Effector memory CD8-positive, alpha-beta T cell (primary cell): ENCODE results near the gene MYO1E.

ENCODE experiments used
- ATAC-seq: fragments of 150-1000 bp; cut with Tn5 transposase; replicated peaks from 2 replicates; pipeline ENCODE4 v1.10.0; 2021; ENCODE audit warnings: mild to moderate bottlenecking, moderate library complexity
- DNase-seq, 3 experiments: peaks; one replicate each; pipeline ENCODE4 v3.0.0; 2021
- H3K27ac Mint-ChIP-seq, 2 donors: one replicate each; pipeline ENCODE4 v1.8.0; 2022; ENCODE audit warnings: mild to moderate bottlenecking in 2 of 2, mixed read lengths in 2 of 2, moderate library complexity in 2 of 2
- H3K27me3 Mint-ChIP-seq, 2 donors: one replicate each; pipeline ENCODE4 v1.8.0; 2022; ENCODE audit warnings: mixed read lengths in 2 of 2
- H3K36me3 Mint-ChIP-seq: one replicate; pipeline ENCODE4 v1.8.0; 2022; ENCODE audit warnings: mild to moderate bottlenecking, moderate library complexity, mixed read lengths; ENCODE audit not compliant: insufficient read depth
- H3K4me1 Mint-ChIP-seq, 2 donors: one replicate each; pipeline ENCODE4 v1.8.0; 2022; ENCODE audit warnings: low read depth in 2 of 2, mixed read lengths in 2 of 2
- H3K4me3 Mint-ChIP-seq, 2 donors: one replicate each; pipeline ENCODE4 v1.8.0; 2022; ENCODE audit warnings: mild to moderate bottlenecking in 2 of 2, mixed read lengths in 2 of 2, moderate library complexity in 2 of 2
- H3K9me3 Mint-ChIP-seq, 2 donors: one replicate each; pipeline ENCODE4 v1.8.0; 2022; ENCODE audit warnings: mixed read lengths in 2 of 2

The MYO1E gene

GRCh38 chr15:59244337-59244736 is 128.3 kb downstream of the MYO1E start:
- Mint-ChIP-seq H3K9me3 (no peaks in the 10 kb centered on the region), H3K36me3 (no peaks in the 10 kb centered on the region), H3K27ac (no peak overlapping the region), H3K27me3 (peaks cover 10 to 14% of the 10 kb centered on the region in 2 donors), H3K4me3 (no peak overlapping the region), H3K4me1 (no peaks in the 10 kb centered on the region)
- no peak for ATAC-seq
- no peak for DNase-seq

GRCh38 chr15:59243622-59244021 is 129.0 kb downstream of the MYO1E start:
- no peaks in the 10 kb centered on the region for H3K9me3 Mint-ChIP-seq
- no peak for ATAC-seq
- H3K36me3 Mint-ChIP-seq: no peaks in the 10 kb centered on the region
- no peak for DNase-seq
- no peak overlapping the region for H3K27ac Mint-ChIP-seq
- H3K4me1 Mint-ChIP-seq: no peaks in the 10 kb centered on the region
- no peak overlapping the region for H3K4me3 Mint-ChIP-seq
- peaks cover 10 to 14% of the 10 kb centered on the region in 2 donors for H3K27me3 Mint-ChIP-seq

- Mint-ChIP-seq H3K27me3 (peaks cover 10 to 14% of the 10 kb centered on the region in 2 donors), H3K9me3 (no peaks in the 10 kb centered on the region), H3K4me3 (no peak overlapping the region), H3K36me3 (no peaks in the 10 kb centered on the region), H3K4me1 (no peaks in the 10 kb centered on the region), H3K27ac (no peak overlapping the region)
- ATAC-seq (no peak), DNase-seq (no peak)
Measured at GRCh38 chr15:59242649-59243048, 130.0 kb downstream of the MYO1E start.

- no peak overlapping the region for H3K27ac Mint-ChIP-seq
- DNase-seq (no peak), ATAC-seq (no peak)
Measured at GRCh38 chr15:59240036-59240435, 132.6 kb downstream of the MYO1E start.

GRCh38 chr15:59237924-59238331 is 134.7 kb downstream of the MYO1E start:
- no peak overlapping the region for H3K27ac Mint-ChIP-seq
- DNase-seq (no peak), ATAC-seq (no peak)
- peaks cover 14 to 21% of the 10 kb centered on the region in 2 donors for H3K27me3 Mint-ChIP-seq
- no peaks in the 10 kb centered on the region for H3K36me3 Mint-ChIP-seq
- H3K4me1 Mint-ChIP-seq: no peaks in the 10 kb centered on the region
- H3K9me3 Mint-ChIP-seq: no peaks in the 10 kb centered on the region
- no peak overlapping the region for H3K4me3 Mint-ChIP-seq

More at GRCh38 chr15:59240036-59240435, 132.6 kb downstream of the MYO1E start:
- no peaks in the 10 kb centered on the region for H3K4me1 Mint-ChIP-seq
- no peaks in the 10 kb centered on the region for H3K36me3 Mint-ChIP-seq
- peaks cover 14 to 21% of the 10 kb centered on the region in 2 donors for H3K27me3 Mint-ChIP-seq
- H3K9me3 Mint-ChIP-seq: no peaks in the 10 kb centered on the region
- no peak overlapping the region for H3K4me3 Mint-ChIP-seq

GRCh38 chr15:59237119-59237855 is 135.4 kb downstream of the MYO1E start:
- H3K9me3 Mint-ChIP-seq: no peaks in the 10 kb centered on the region
- no peak for DNase-seq
- H3K4me3 Mint-ChIP-seq: no peak overlapping the region
- H3K4me1 Mint-ChIP-seq: no peaks in the 10 kb centered on the region
- no peak for ATAC-seq
- peaks cover 14 to 21% of the 10 kb centered on the region in 2 donors for H3K27me3 Mint-ChIP-seq
- H3K36me3 Mint-ChIP-seq: no peaks in the 10 kb centered on the region
- no peak overlapping the region for H3K27ac Mint-ChIP-seq

- no peak for DNase-seq
- Mint-ChIP-seq H3K4me3 (no peak overlapping the region), H3K27ac (no peak overlapping the region), H3K4me1 (no peaks in the 10 kb centered on the region), H3K27me3 (peaks cover 14 to 24% of the 10 kb centered on the region in 2 donors), H3K9me3 (no peaks in the 10 kb centered on the region), H3K36me3 (no peaks in the 10 kb centered on the region)
- no peak for ATAC-seq
Measured at GRCh38 chr15:59236394-59236793, 136.3 kb downstream of the MYO1E start.

GRCh38 chr15:59232476-59232875 is 140.2 kb downstream of the MYO1E start:
- ATAC-seq: no peak
- no peak overlapping the region for H3K4me3 Mint-ChIP-seq
- H3K27ac Mint-ChIP-seq: no peak overlapping the region
- peaks cover 0 to under 1% of the 10 kb centered on the region in 2 donors for H3K4me1 Mint-ChIP-seq
- H3K9me3 Mint-ChIP-seq: no peaks in the 10 kb centered on the region
- H3K27me3 Mint-ChIP-seq: peaks cover 11 to 22% of the 10 kb centered on the region in 2 donors
- H3K36me3 Mint-ChIP-seq: no peaks in the 10 kb centered on the region
- no peak for DNase-seq

GRCh38 chr15:59230531-59231055 is 142.1 kb downstream of the MYO1E start:
- peaks cover 4 to 8% of the 10 kb centered on the region in 2 donors for H3K4me1 Mint-ChIP-seq
- no peaks in the 10 kb centered on the region for H3K9me3 Mint-ChIP-seq
- H3K27me3 Mint-ChIP-seq: peaks cover 13 to 24% of the 10 kb centered on the region in 2 donors
- DNase-seq (no peak), ATAC-seq (no peak)
- no peaks in the 10 kb centered on the region for H3K36me3 Mint-ChIP-seq
- no peak overlapping the region for H3K4me3 Mint-ChIP-seq
- no peak overlapping the region for H3K27ac Mint-ChIP-seq

- Mint-ChIP-seq H3K27me3 (peaks cover 22 to 35% of the 10 kb centered on the region in 2 donors), H3K36me3 (no peaks in the 10 kb centered on the region)
- no peak for ATAC-seq
Measured at GRCh38 chr15:59229453-59229852, 143.2 kb downstream of the MYO1E start.

GRCh38 chr15:59229015-59229414 is 143.7 kb downstream of the MYO1E start:
- Mint-ChIP-seq H3K4me1 (peaks cover 4 to 8% of the 10 kb centered on the region in 2 donors), H3K27me3 (peaks cover 22 to 40% of the 10 kb centered on the region in 2 donors), H3K36me3 (no peaks in the 10 kb centered on the region), H3K4me3 (no peak overlapping the region), H3K9me3 (no peaks in the 10 kb centered on the region), H3K27ac (no peak overlapping the region)
- DNase-seq (no peak), ATAC-seq (no peak)

More at GRCh38 chr15:59229453-59229852, 143.2 kb downstream of the MYO1E start:
- H3K4me1 Mint-ChIP-seq: peaks cover 4 to 8% of the 10 kb centered on the region in 2 donors
- DNase-seq: no peak
- no peaks in the 10 kb centered on the region for H3K9me3 Mint-ChIP-seq
- no peak overlapping the region for H3K27ac Mint-ChIP-seq
- H3K4me3 Mint-ChIP-seq: no peak overlapping the region

GRCh38 chr15:59227021-59227420 is 145.7 kb downstream of the MYO1E start:
- peaks cover 2% of the 10 kb centered on the region for H3K36me3 Mint-ChIP-seq
- H3K27me3 Mint-ChIP-seq: peaks cover 22 to 44% of the 10 kb centered on the region in 2 donors
- peaks cover 4 to 8% of the 10 kb centered on the region in 2 donors for H3K4me1 Mint-ChIP-seq
- H3K27ac Mint-ChIP-seq: no peak overlapping the region
- no peak overlapping the region for H3K4me3 Mint-ChIP-seq
- H3K9me3 Mint-ChIP-seq: no peaks in the 10 kb centered on the region
- no peak for DNase-seq
- ATAC-seq: no peak

- peaks cover 2% of the 10 kb centered on the region for H3K36me3 Mint-ChIP-seq
- peaks cover 4 to 8% of the 10 kb centered on the region in 2 donors for H3K4me1 Mint-ChIP-seq
- peaks cover 22 to 36% of the 10 kb centered on the region in 2 donors for H3K27me3 Mint-ChIP-seq
- no peak overlapping the region for H3K27ac Mint-ChIP-seq
- no peak overlapping the region for H3K4me3 Mint-ChIP-seq
- ATAC-seq: no peak
- H3K9me3 Mint-ChIP-seq: no peaks in the 10 kb centered on the region
- no peak for DNase-seq
Measured at GRCh38 chr15:59224474-59224873, 148.2 kb downstream of the MYO1E start.

- Mint-ChIP-seq H3K4me1 (peaks cover 4 to 8% of the 10 kb centered on the region in 2 donors), H3K4me3 (no peak overlapping the region), H3K27ac (no peak overlapping the region), H3K36me3 (peaks cover 2% of the 10 kb centered on the region), H3K9me3 (no peaks in the 10 kb centered on the region), H3K27me3 (peaks cover 23 to 36% of the 10 kb centered on the region in 2 donors)
- ATAC-seq: no peak
- no peak for DNase-seq
Measured at GRCh38 chr15:59223736-59224135, 148.9 kb downstream of the MYO1E start.
